Esophagus squamous epithelium (tissue), 5 donors: ENCODE data around the gene ENTPD2. TPM values are rescaled to one million over a fixed set of nuclear protein-coding genes. Genes with fewer than 3 reads are reported as not detected.

Experiments
- DNase-seq: peaks from one replicate; lab custom pipeline; 2025; lab: John Stamatoyannopoulos, UW
- H3K27ac ChIP-seq, 4 donors: fragments of 200-600 bp; sonication (generic); one replicate each; pipeline ENCODE4 v1.5.1; 2016 to 2019; ENCODE audit warnings: mild to moderate bottlenecking in 1 of 4
- H3K27me3 ChIP-seq, 4 donors: fragments of 200-600 bp; sonication (generic); 1 replicate in 3 of 4; 2 replicates in 1 of 4; pipeline versions ENCODE4 v1.5.1 to v1.6.0; 2017 to 2021; ENCODE audit warnings: antibody characterized with exemption in 1 of 4
- H3K36me3 ChIP-seq, 3 donors: fragments of 200-600 bp; sonication (generic); one replicate each; pipeline ENCODE4 v1.5.1; 2016 to 2019
- H3K4me1 ChIP-seq, 3 donors: fragments of 200-600 bp; sonication (generic); one replicate each; pipeline ENCODE4 v1.5.1; 2017 to 2019
- H3K4me3 ChIP-seq, 4 donors: fragments of 200-600 bp; sonication (generic); 1 replicate in 3 of 4; 2 replicates in 1 of 4; pipeline ENCODE4 v1.5.1; 2016 to 2019; ENCODE audit warnings: mild to moderate bottlenecking in 2 of 4, moderate library complexity in 1 of 4
- H3K9me3 ChIP-seq, 3 donors: fragments of 200-600 bp; sonication (generic); one replicate each; pipeline ENCODE4 v1.5.1; 2016 to 2019
- POLR2A ChIP-seq, 4 donors: fragments of 450-650 bp; IDR thresholded peaks; one replicate each; pipeline ENCODE4 v1.6.1; 2017; ENCODE audit warnings: antibody characterized with exemption in 4 of 4, mild to moderate bottlenecking in 4 of 4, moderate library complexity in 3 of 4
- WGBS, 2 donors: methylation state at CpG; one replicate each; pipeline ENCODE4 v1.1.5; 2018; 5-methylcytosine and 5-hydroxymethylcytosine counted together
- intact Hi-C: fragments of 100-400 bp; cut with DNase I; formaldehyde crosslinking; loops from one replicate; pipeline ENCODE4 v1.15.0; 2022
- total RNA-seq, 4 donors: library from RNA; depleted of rRNA; stranded (reverse); fragments of >200 nt; gene quantifications; one replicate each; pipeline ENCODE4 v1.1.0, GENCODE V29; 2016
- TF ChIP-seq, protein P1 (sequence below), 6 experiments: fragments of 450-650 bp in 4 of 6; fragments of 200-600 bp in 2 of 6; sonication (generic) in 2 of 6; IDR thresholded peaks; one replicate each; pipeline ENCODE4 v1.5.1; 2016 to 2019; ENCODE audit warnings: antibody characterized with exemption in 6 of 6, mild to moderate bottlenecking in 4 of 6, moderate library complexity in 4 of 6
- donor health status: DM: yes; HTN: yes; CAD: no.

Gene ENTPD2
- total RNA-seq, 4 donors from 2014 or later: 0.47 to 1.3 (median 0.86) TPM

DNA sequence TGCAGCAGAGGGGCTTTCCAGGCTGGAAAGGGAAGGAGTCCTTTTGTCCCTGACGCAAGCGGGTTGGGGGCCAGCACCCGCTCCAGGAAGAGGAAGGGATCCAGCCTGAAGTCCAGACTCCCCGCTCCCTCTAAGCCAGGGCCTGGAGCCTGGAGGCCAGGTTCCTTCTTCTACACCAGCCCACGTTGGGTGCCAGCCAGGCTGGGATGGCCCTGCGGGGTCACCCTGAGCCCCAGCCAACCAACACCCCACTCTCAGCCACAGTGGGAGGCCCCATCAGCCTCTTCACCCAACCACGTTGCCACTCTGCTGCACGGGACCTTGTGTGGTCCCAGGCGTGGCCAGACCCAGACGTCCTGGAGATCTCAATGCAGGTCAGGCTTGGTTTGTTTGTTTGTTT is 21.0 kb downstream of the ENTPD2 start:
- peak overlapping the region in 2 of 4 donors; percentile 8 to 40 for H3K4me3 ChIP-seq
- H3K27me3 ChIP-seq: peaks cover 0 to 11% (median 0%) of the 10 kb centered on the region in 4 donors
- H3K27ac ChIP-seq: peak overlapping the region in 2 of 4 donors; percentile 39 to 64
- intact Hi-C loops: loop anchor here (5.0 kb wide), 1 partner anchor 251 kb away; no protein-coding TSS in a partner anchor
- WGBS, 2 donors: 50 to 79% methylated on average over 4 to 8 of the region's 10 CpGs
- H3K9me3 ChIP-seq: no peaks in the 10 kb centered on the region
- H3K4me1 ChIP-seq: peaks cover 27 to 53% (median 36%) of the 10 kb centered on the region in 3 donors
- no peak for TF ChIP-seq POLR2A (IDR thresholded peaks at IDR 0.05)
- TF ChIP-seq, protein P1, sequence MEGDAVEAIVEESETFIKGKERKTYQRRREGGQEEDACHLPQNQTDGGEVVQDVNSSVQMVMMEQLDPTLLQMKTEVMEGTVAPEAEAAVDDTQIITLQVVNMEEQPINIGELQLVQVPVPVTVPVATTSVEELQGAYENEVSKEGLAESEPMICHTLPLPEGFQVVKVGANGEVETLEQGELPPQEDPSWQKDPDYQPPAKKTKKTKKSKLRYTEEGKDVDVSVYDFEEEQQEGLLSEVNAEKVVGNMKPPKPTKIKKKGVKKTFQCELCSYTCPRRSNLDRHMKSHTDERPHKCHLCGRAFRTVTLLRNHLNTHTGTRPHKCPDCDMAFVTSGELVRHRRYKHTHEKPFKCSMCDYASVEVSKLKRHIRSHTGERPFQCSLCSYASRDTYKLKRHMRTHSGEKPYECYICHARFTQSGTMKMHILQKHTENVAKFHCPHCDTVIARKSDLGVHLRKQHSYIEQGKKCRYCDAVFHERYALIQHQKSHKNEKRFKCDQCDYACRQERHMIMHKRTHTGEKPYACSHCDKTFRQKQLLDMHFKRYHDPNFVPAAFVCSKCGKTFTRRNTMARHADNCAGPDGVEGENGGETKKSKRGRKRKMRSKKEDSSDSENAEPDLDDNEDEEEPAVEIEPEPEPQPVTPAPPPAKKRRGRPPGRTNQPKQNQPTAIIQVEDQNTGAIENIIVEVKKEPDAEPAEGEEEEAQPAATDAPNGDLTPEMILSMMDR (IDR thresholded peaks at IDR 0.05): no peak
- no peak for DNase-seq
- H3K36me3 ChIP-seq: no peaks in the 10 kb centered on the region

GRCh38 chr9:137031904-137032640 is 21.8 kb downstream of the ENTPD2 start, which contains the start of gene FUT7:
Gene FUT7 (minus strand): TSS chr9:137032088. CDS start chr9:137031991, 97 bp downstream.
- TF ChIP-seq, protein P1 (IDR thresholded peaks at IDR 0.05): no peak
- no peak for TF ChIP-seq POLR2A (IDR thresholded peaks at IDR 0.05)
- no peaks in the 10 kb centered on the region for H3K9me3 ChIP-seq
- WGBS, 2 donors: 53% methylated on average over 9 of the region's 16 CpGs; no CpG with 5 or more reads in 1 of the 2 donors
- H3K4me3 ChIP-seq: peak within 1 kb of the TSS in 1 of 4 donors; percentile 40
- H3K27ac ChIP-seq: peak within 1 kb of the TSS in 2 of 4 donors; percentile 39 to 64
- no peaks in the 10 kb centered on the region for H3K36me3 ChIP-seq
- H3K27me3 ChIP-seq: peaks cover 0 to 11% (median 0%) of the 10 kb centered on the region in 4 donors
- DNase-seq: no peak
- peaks cover 33 to 60% (median 43%) of the 10 kb centered on the region in 3 donors for H3K4me1 ChIP-seq
- intact Hi-C loops: loop anchor here (5.0 kb wide), 1 partner anchor 250 kb away; no protein-coding TSS in a partner anchor

GRCh38 chr9:137030538-137031527 is 23.0 kb downstream of the ENTPD2 start:
- Histone ChIP-seq H3K4me1 (peaks cover 42 to 72% (median 50%) of the 10 kb centered on the region in 3 donors), H3K9me3 (no peaks in the 10 kb centered on the region), H3K36me3 (no peaks in the 10 kb centered on the region), H3K4me3 (peak overlapping the region in 1 of 4 donors; percentile 40), H3K27ac (peak overlapping the region in 1 of 4 donors; percentile 39), H3K27me3 (peaks cover 0 to 6% (median 0%) of the 10 kb centered on the region in 4 donors)
- TF ChIP-seq POLR2A (IDR thresholded peaks at IDR 0.05): no peak
- TF ChIP-seq, protein P1 (IDR thresholded peaks at IDR 0.05): no peak
- intact Hi-C loops: loop anchor here (5.0 kb wide), 1 partner anchor 249 kb away; no protein-coding TSS in a partner anchor
- WGBS, 2 donors: 61 to 73% methylated on average over 9 to 21 of the region's 65 CpGs
- no peak for DNase-seq

- TF ChIP-seq, protein P1 (IDR thresholded peaks at IDR 0.05): no peak
- no peaks in the 10 kb centered on the region for H3K9me3 ChIP-seq
- WGBS, 2 donors: 43% methylated on average over 6 of the region's 15 CpGs; no CpG with 5 or more reads in 1 of the 2 donors
- no peaks in the 10 kb centered on the region for H3K36me3 ChIP-seq
- H3K4me3 ChIP-seq: peak overlapping the region in 1 of 4 donors; percentile 40
- peaks cover 0 to 5% (median 0%) of the 10 kb centered on the region in 4 donors for H3K27me3 ChIP-seq
- intact Hi-C loops: loop anchor here (5.0 kb wide), 1 partner anchor 248 kb away; no protein-coding TSS in a partner anchor
- no peak for DNase-seq
- H3K27ac ChIP-seq: peak overlapping the region in 1 of 4 donors; percentile 39
- peaks cover 36 to 73% (median 42%) of the 10 kb centered on the region in 3 donors for H3K4me1 ChIP-seq
Measured at GRCh38 chr9:137030006-137030405, 23.9 kb downstream of the ENTPD2 start.
